OCI-LY3 (cell line): ENCODE results near the gene CELA1.

Source experiments
- EZH2phosphoT487 ChIP-seq: fragments of 200-600 bp; shearing (Covaris generic); IDR thresholded peaks from 2 replicates; pipeline ENCODE4 v1.6.1; 2018; ENCODE audit warnings: antibody characterized with exemption, mixed run types, low read depth
- TF ChIP-seq, protein P1 (sequence below): fragments of 200-600, 300-600 bp; sonication (generic); IDR thresholded peaks from 2 replicates; pipeline ENCODE4 v1.5.1; 2014; ENCODE audit warnings: antibody characterized with exemption, low read length, low read depth

DNA sequence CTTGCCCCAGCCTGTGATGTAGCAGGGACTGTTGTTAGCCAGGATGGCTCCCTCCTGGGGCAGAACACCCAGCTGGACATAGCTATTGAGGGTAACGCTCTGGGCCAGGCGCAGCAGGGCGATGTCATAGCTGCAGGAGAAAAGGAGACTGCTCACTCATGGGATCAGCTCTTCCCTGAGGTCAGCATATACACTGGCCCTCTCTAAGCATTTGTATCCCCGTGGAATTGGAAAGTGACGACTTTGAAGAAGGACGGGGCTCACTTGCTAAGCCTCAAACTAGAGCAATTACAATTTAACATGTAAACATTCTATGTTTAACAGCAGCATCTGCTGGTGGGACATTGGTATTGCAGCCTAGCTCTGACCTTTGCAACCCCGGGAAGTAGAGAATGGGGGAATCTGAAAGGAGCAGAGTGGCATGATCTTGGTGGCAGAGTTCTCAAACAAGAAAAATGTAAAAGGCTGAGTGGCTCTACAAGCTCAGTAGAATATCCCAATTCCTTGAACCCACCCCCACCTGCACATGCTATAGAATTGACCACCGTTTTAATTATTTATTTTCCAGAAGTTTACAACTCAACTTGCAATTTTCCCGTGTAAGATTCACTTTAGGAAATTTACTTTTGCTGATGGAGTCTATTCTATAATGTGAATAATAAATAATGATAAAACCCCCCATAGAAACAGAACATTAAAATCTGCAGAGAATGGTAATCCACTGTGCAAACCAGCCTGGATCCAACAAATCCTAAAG is 5.0 kb downstream of the CELA1 start:
- TF ChIP-seq EZH2phosphoT487: no peak
- TF ChIP-seq, protein P1, sequence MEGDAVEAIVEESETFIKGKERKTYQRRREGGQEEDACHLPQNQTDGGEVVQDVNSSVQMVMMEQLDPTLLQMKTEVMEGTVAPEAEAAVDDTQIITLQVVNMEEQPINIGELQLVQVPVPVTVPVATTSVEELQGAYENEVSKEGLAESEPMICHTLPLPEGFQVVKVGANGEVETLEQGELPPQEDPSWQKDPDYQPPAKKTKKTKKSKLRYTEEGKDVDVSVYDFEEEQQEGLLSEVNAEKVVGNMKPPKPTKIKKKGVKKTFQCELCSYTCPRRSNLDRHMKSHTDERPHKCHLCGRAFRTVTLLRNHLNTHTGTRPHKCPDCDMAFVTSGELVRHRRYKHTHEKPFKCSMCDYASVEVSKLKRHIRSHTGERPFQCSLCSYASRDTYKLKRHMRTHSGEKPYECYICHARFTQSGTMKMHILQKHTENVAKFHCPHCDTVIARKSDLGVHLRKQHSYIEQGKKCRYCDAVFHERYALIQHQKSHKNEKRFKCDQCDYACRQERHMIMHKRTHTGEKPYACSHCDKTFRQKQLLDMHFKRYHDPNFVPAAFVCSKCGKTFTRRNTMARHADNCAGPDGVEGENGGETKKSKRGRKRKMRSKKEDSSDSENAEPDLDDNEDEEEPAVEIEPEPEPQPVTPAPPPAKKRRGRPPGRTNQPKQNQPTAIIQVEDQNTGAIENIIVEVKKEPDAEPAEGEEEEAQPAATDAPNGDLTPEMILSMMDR: peak; percentile 96
